Amygdala (tissue), 56 donors: ENCODE measurements around the gene KIF17.
"Not testable (repeated sequence)": the region's sequence is repeated elsewhere in the genome, so short reads cannot be mapped to it uniquely, and the experiment has no call there.

Experiments
- DNase-seq, 56 donors: peaks; one replicate each; lab custom pipeline; 2025; lab: John Stamatoyannopoulos, UW

KIF17 gene

GRCh38 chr1:20728371-20729154, 10.8 kb upstream of the KIF17 start:
- DNase-seq = no peak

GRCh38 chr1:20727746-20728316, 10.0 kb upstream of the KIF17 start:
- no peak for DNase-seq

GRCh38 chr1:20726932-20727745, 9.3 kb upstream of the KIF17 start:
- DNase-seq = no peak

- no peak for DNase-seq
Measured at GRCh38 chr1:20726118-20726911, 8.5 kb upstream of the KIF17 start.

GRCh38 chr1:20725189-20726117, 7.6 kb upstream of the KIF17 start:
- no peak for DNase-seq

- no peak for DNase-seq
Measured at GRCh38 chr1:20724364-20725188, 6.8 kb upstream of the KIF17 start.

- no peak for DNase-seq
Measured at GRCh38 chr1:20723537-20724363, 5.9 kb upstream of the KIF17 start.

GRCh38 chr1:20723159-20723536, 5.3 kb upstream of the KIF17 start:
- no peak for DNase-seq

- no peak for DNase-seq
Measured at GRCh38 chr1:20721117-20722061, 3.6 kb upstream of the KIF17 start.

- DNase-seq = no peak
Measured at GRCh38 chr1:20720631-20721091, 2.9 kb upstream of the KIF17 start.

GRCh38 chr1:20719871-20720620, 2.2 kb upstream of the KIF17 start:
- DNase-seq = no peak

GRCh38 chr1:20719261-20719660, 1.5 kb upstream of the KIF17 start:
- DNase-seq = no peak

- not testable (repeated sequence) for DNase-seq
Measured at GRCh38 chr1:20718343-20718882, 606 bp upstream of the KIF17 start.

- DNase-seq = no peak
Measured at GRCh38 chr1:20716232-20716631, 1.6 kb downstream of the KIF17 start.

GRCh38 chr1:20715406-20715805, 2.4 kb downstream of the KIF17 start:
- no peak for DNase-seq

- DNase-seq = no peak
Measured at GRCh38 chr1:20713440-20713839, 4.4 kb downstream of the KIF17 start.
